OCI-LY3 (cell line): ENCODE data around the gene DHRSX.

Experiments
- EZH2phosphoT487 ChIP-seq: fragments of 200-600 bp; shearing (Covaris generic); IDR thresholded peaks from 2 replicates; pipeline ENCODE4 v1.6.1; 2018; ENCODE audit warnings: antibody characterized with exemption, mixed run types, low read depth
- TF ChIP-seq, protein P1 (sequence below): fragments of 200-600, 300-600 bp; sonication (generic); IDR thresholded peaks from 2 replicates; pipeline ENCODE4 v1.5.1; 2014; ENCODE audit warnings: antibody characterized with exemption, low read length, low read depth

- TF ChIP-seq, protein P1, sequence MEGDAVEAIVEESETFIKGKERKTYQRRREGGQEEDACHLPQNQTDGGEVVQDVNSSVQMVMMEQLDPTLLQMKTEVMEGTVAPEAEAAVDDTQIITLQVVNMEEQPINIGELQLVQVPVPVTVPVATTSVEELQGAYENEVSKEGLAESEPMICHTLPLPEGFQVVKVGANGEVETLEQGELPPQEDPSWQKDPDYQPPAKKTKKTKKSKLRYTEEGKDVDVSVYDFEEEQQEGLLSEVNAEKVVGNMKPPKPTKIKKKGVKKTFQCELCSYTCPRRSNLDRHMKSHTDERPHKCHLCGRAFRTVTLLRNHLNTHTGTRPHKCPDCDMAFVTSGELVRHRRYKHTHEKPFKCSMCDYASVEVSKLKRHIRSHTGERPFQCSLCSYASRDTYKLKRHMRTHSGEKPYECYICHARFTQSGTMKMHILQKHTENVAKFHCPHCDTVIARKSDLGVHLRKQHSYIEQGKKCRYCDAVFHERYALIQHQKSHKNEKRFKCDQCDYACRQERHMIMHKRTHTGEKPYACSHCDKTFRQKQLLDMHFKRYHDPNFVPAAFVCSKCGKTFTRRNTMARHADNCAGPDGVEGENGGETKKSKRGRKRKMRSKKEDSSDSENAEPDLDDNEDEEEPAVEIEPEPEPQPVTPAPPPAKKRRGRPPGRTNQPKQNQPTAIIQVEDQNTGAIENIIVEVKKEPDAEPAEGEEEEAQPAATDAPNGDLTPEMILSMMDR, result no peak
- no peak for TF ChIP-seq EZH2phosphoT487
Measured at GRCh38 chrX:2391869-2392606, 108.7 kb downstream of the DHRSX start.
